MM.1S (cell line): Measurements from ENCODE around the gene NFAT5.

Experiments
- EZH2 ChIP-seq: fragments of 300-600 bp; sonication (generic); optimal IDR thresholded peaks from 2 replicates; pipeline ENCODE3; 2017; ENCODE audit warnings: low read depth, mild to moderate bottlenecking, antibody characterized with exemption, low read length, mixed read lengths
- EZH2phosphoT487 ChIP-seq: fragments of 300-600 bp; sonication (generic); IDR thresholded peaks from 2 replicates; pipeline ENCODE4 v1.6.1; 2018; ENCODE audit warnings: antibody characterized with exemption, low read length
- TF ChIP-seq, protein P1 (sequence below): fragments of 300-600 bp; sonication (generic); IDR thresholded peaks from 2 replicates; pipeline ENCODE4 v1.5.1; 2016; ENCODE audit warnings: antibody characterized with exemption, low read length, mixed read lengths

DNA sequence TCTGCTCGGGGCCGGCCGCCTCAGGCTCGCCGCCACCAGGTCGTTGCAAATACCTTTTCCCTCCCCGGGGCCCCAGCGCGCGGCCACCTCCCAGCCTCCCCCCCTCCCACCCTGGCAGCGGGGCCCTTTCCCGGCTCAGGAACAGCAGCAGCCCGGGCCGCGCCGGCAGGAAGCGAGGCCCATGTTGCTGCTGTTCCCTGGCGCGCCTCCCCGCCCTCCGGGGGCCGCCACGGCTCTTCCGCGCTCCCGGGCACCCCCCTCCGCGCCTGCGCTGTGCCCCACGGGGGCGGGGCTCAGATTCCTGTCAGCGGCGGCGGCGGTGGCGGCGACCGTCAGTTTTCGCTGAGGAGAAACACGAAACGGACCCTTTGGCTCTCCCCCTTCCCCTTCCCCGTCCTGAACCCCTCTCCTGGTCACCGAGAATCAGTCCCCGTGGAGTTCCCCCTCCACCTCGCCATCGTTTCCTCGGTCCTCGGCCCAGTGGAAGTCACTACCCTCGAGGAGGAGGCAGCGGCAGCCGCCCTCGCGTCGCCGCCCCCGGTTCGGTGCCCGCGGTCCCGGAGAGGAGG, at the start of gene NFAT5:
- TF ChIP-seq EZH2 = no peak
- TF ChIP-seq, protein P1, sequence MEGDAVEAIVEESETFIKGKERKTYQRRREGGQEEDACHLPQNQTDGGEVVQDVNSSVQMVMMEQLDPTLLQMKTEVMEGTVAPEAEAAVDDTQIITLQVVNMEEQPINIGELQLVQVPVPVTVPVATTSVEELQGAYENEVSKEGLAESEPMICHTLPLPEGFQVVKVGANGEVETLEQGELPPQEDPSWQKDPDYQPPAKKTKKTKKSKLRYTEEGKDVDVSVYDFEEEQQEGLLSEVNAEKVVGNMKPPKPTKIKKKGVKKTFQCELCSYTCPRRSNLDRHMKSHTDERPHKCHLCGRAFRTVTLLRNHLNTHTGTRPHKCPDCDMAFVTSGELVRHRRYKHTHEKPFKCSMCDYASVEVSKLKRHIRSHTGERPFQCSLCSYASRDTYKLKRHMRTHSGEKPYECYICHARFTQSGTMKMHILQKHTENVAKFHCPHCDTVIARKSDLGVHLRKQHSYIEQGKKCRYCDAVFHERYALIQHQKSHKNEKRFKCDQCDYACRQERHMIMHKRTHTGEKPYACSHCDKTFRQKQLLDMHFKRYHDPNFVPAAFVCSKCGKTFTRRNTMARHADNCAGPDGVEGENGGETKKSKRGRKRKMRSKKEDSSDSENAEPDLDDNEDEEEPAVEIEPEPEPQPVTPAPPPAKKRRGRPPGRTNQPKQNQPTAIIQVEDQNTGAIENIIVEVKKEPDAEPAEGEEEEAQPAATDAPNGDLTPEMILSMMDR = no peak
- no peak for TF ChIP-seq EZH2phosphoT487
